SK-N-SH (cell line): ENCODE results near the gene FRAS1. TPM values are rescaled to one million over a fixed set of nuclear protein-coding genes. Genes with fewer than 3 reads are reported as not detected.

Experiments used
- CTCF ChIA-PET: fragments of 300-600, 350-600 bp; formaldehyde crosslinking; extraction: SDS; loops from one replicate; lab custom pipeline; 2021; lab: Yijun Ruan, JAX
- POLR2A ChIA-PET: fragments of 350-600 bp; sonication (Branson Sonifier 250); formaldehyde crosslinking; extraction: SDS; loops from one replicate; lab custom pipeline; 2020; ENCODE audit warnings: antibody characterized with exemption, inconsistent platforms; lab: Yijun Ruan, JAX
- DNase-seq: peaks from one replicate; pipeline ENCODE4 v3.0.0; 2012
- H2AFZ ChIP-seq: fragments of 200-600 bp; sonication (generic); 2 replicates; pipeline ENCODE4 v1.8.1; 2016; ENCODE audit warnings: antibody characterized with exemption, mild to moderate bottlenecking, low read depth
- H3F3A ChIP-seq: fragments of 200-600 bp; sonication (generic); replicated peaks from 2 replicates; pipeline ENCODE3; 2016; ENCODE audit warnings: antibody characterized with exemption, mild to moderate bottlenecking; ENCODE audit not compliant: insufficient read depth
- H3K27ac ChIP-seq, 2 experiments: fragments of 200-500 bp in 1 of 2; fragments of 200-600 bp in 1 of 2; sonication (Bioruptor generic) in 1 of 2; sonication (generic), shearing (Covaris generic) in 1 of 2; 2 replicates each; pipeline versions ENCODE4 v1.5.1 to v1.6.1; 2014 to 2016; ENCODE audit warnings: low read depth in 2 of 2, inconsistent platforms in 1 of 2, low read length in 1 of 2, mild to moderate bottlenecking in 1 of 2, mixed read lengths in 1 of 2
- H3K27me3 ChIP-seq: fragments of 200-600 bp; sonication (generic), shearing (Covaris generic); 2 replicates; pipeline ENCODE4 v1.6.1; 2016; ENCODE audit warnings: mixed run types; ENCODE audit not compliant: insufficient read depth
- H3K36me3 ChIP-seq, 2 experiments: fragments of 200-500 bp in 1 of 2; fragments of 200-600 bp in 1 of 2; sonication (Bioruptor generic) in 1 of 2; sonication (generic) in 1 of 2; replicated peaks in 1 of 2; 2 replicates each; pipeline versions ENCODE3 to v1.5.1; 2014 to 2016; ENCODE audit warnings: low read length in 1 of 2, mild to moderate bottlenecking in 1 of 2; ENCODE audit not compliant: insufficient read depth in 2 of 2, control insufficient read depth in 1 of 2
- H3K4me1 ChIP-seq, 2 experiments: fragments of 200-500 bp in 1 of 2; fragments of 200-600 bp in 1 of 2; sonication (Bioruptor generic) in 1 of 2; sonication (generic), shearing (Covaris generic) in 1 of 2; 2 replicates each; pipeline versions ENCODE4 v1.5.1 to v1.6.1; 2014 to 2016; ENCODE audit warnings: low read depth in 1 of 2, low read length in 1 of 2, mixed run types in 1 of 2; ENCODE audit not compliant: insufficient read depth in 2 of 2, control insufficient read depth in 1 of 2
- H3K4me2 ChIP-seq: fragments of 200-600 bp; sonication (generic), shearing (Covaris generic); 2 replicates; pipeline ENCODE4 v1.6.1; 2017; ENCODE audit warnings: mixed run types
- H3K4me3 ChIP-seq, 2 experiments: fragments of 200-500 bp in 1 of 2; fragments of 200-600 bp in 1 of 2; sonication (Bioruptor generic) in 1 of 2; sonication (generic), shearing (Covaris generic) in 1 of 2; 2 replicates each; pipeline versions ENCODE4 v1.5.1 to v1.8.1; 2014 to 2016; ENCODE audit warnings: low read depth in 2 of 2, inconsistent platforms in 1 of 2, low read length in 1 of 2, mild to moderate bottlenecking in 1 of 2, mixed read lengths in 1 of 2, moderate library complexity in 1 of 2
- H3K79me2 ChIP-seq: fragments of 200-600 bp; sonication (generic); 2 replicates; pipeline ENCODE4 v1.8.1; 2017; ENCODE audit warnings: mild to moderate bottlenecking; ENCODE audit not compliant: insufficient read depth
- H3K9ac ChIP-seq: fragments of 200-600 bp; sonication (generic); 2 replicates; pipeline ENCODE4 v1.6.1; 2017; ENCODE audit warnings: mixed run types
- H3K9me2 ChIP-seq: fragments of 200-600 bp; sonication (generic); 2 replicates; pipeline ENCODE4 v1.6.1; 2017; ENCODE audit warnings: mixed run types
- H3K9me3 ChIP-seq: fragments of 200-600 bp; sonication (generic); 2 replicates; pipeline ENCODE4 v1.6.1; 2017; ENCODE audit warnings: mixed run types, mild to moderate bottlenecking, moderate library complexity
- H4K20me1 ChIP-seq: fragments of 200-600 bp; sonication (generic); 2 replicates; pipeline ENCODE4 v1.6.1; 2017; ENCODE audit warnings: mild to moderate bottlenecking, mixed run types; ENCODE audit not compliant: insufficient read depth
- EZH2phosphoT487 ChIP-seq: fragments of 200-600 bp; sonication (generic); IDR thresholded peaks from 2 replicates; pipeline ENCODE4 v1.6.1; 2017; ENCODE audit warnings: low read depth, mixed run types, mild to moderate bottlenecking, antibody characterized with exemption, moderate library complexity, borderline replicate concordance
- GABPA ChIP-seq: IDR thresholded peaks from 2 replicates; pipeline ENCODE4 v1.4.0; 2012; ENCODE audit warnings: low read depth, mild to moderate bottlenecking
- IRF3 ChIP-seq: fragments of 150-350 bp; IDR thresholded peaks from 2 replicates; pipeline ENCODE4 v1.6.1; 2016; ENCODE audit warnings: mild to moderate bottlenecking, low read depth, low read length
- MAX ChIP-seq: IDR thresholded peaks from 2 replicates; pipeline ENCODE4 v1.4.0; 2012; ENCODE audit warnings: low read depth
- MXI1 ChIP-seq: IDR thresholded peaks from 2 replicates; pipeline ENCODE4 v1.6.1; 2012; ENCODE audit warnings: mild to moderate bottlenecking, low read depth, low read length, improper control_type of control experiment
- RCOR1 ChIP-seq: fragments of 150-350 bp; IDR thresholded peaks from 2 replicates; pipeline ENCODE4 v1.6.1; 2017; ENCODE audit warnings: antibody characterized with exemption, low read length
- RXRA ChIP-seq: IDR thresholded peaks from 2 replicates; pipeline ENCODE4 v1.4.0; 2012; ENCODE audit warnings: low read depth, mild to moderate bottlenecking, borderline replicate concordance
- SMC3 ChIP-seq: IDR thresholded peaks from 2 replicates; pipeline ENCODE4 v1.6.1; 2012; ENCODE audit warnings: low read depth, low read length, improper control_type of control experiment
- TAF1 ChIP-seq: IDR thresholded peaks from 2 replicates; pipeline ENCODE4 v1.6.1; 2012; ENCODE audit warnings: low read depth, mild to moderate bottlenecking, low read length, moderate library complexity, borderline replicate concordance
- TCF12 ChIP-seq: IDR thresholded peaks from 2 replicates; pipeline ENCODE4 v1.4.0; 2012
- whole genome bisulfite sequencing: methylation state at CpG from one replicate; pipeline ENCODE4 v1.1.6; 2017; ENCODE audit warnings: low lambda C conversion rate; 5-methylcytosine and 5-hydroxymethylcytosine counted together
- polyA plus RNA-seq, 3 experiments: library from polyadenylated mRNA; depleted of rRNA; stranded (reverse); fragments of >200 nt; gene quantifications; 2 replicates each; pipeline ENCODE4 v1.2.3, GENCODE V29; 2012
- TF ChIP-seq, protein P1 (sequence below): IDR thresholded peaks from 2 replicates; pipeline ENCODE4 v1.4.0; 2012; ENCODE audit warnings: low read depth, borderline replicate concordance
- TF ChIP-seq, protein P2 (sequence below): fragments of 150-350 bp; IDR thresholded peaks from 2 replicates; pipeline ENCODE4 v1.6.1; 2017; ENCODE audit warnings: antibody characterized with exemption, low read length, low read depth, borderline replicate concordance

The FRAS1 gene
- polyA plus RNA-seq, 1 of the 3 experiments (the other 2 are of a cell fraction): 8.3 TPM

- TF ChIP-seq EZH2phosphoT487: no peak
- TF ChIP-seq TCF12: no peak
- no peak for TF ChIP-seq SMC3
- TF ChIP-seq RXRA: no peak
- Histone ChIP-seq H3K4me2 (no peak overlapping the region), H2AFZ (no peak overlapping the region), H3K4me1 (no peaks in the 10 kb centered on the region; a peak in 1 of 4 replicates), H3K79me2 (no peaks in the 10 kb centered on the region), H3F3A (no peaks in the 10 kb centered on the region), H3K9me3 (no peaks in the 10 kb centered on the region), H3K36me3 (no peaks in the 10 kb centered on the region), H3K27me3 (no peaks in the 10 kb centered on the region), H3K9me2 (no peaks in the 10 kb centered on the region), H3K9ac (no peak overlapping the region), H4K20me1 (no peaks in the 10 kb centered on the region), H3K27ac (no peak overlapping the region), H3K4me3 (no peak overlapping the region)
- ChIA-PET POLR2A (no interaction called here), CTCF (no interaction called here)
- WGBS: 82% methylated on average over 1 of the region's 1 CpG
- no peak for DNase-seq
Measured at GRCh38 chr4:78167510-78167909, 110.4 kb downstream of the FRAS1 start.

GRCh38 chr4:78168029-78168428, 110.9 kb downstream of the FRAS1 start:
- H3K9ac ChIP-seq: no peak overlapping the region
- WGBS: 93% methylated on average over 3 of the region's 3 CpGs
- H3K4me1 ChIP-seq: no peaks in the 10 kb centered on the region
- no peak overlapping the region for H3K4me3 ChIP-seq
- no peaks in the 10 kb centered on the region for H3K9me2 ChIP-seq
- no peak overlapping the region for H2AFZ ChIP-seq
- H3K4me2 ChIP-seq: no peak overlapping the region
- no peaks in the 10 kb centered on the region for H3K9me3 ChIP-seq
- no peaks in the 10 kb centered on the region for H3F3A ChIP-seq
- ChIA-PET POLR2A (no interaction called here), CTCF (interaction anchor here (0.6 kb wide), 1 partner anchor 108 kb away, joined by 3 read pairs; no protein-coding TSS in a partner anchor)
- H3K79me2 ChIP-seq: no peaks in the 10 kb centered on the region
- H3K27ac ChIP-seq: no peak overlapping the region
- no peaks in the 10 kb centered on the region for H4K20me1 ChIP-seq
- TF ChIP-seq EZH2phosphoT487 (no peak), MAX (no peak), GABPA (no peak)
- TF ChIP-seq, protein P1, sequence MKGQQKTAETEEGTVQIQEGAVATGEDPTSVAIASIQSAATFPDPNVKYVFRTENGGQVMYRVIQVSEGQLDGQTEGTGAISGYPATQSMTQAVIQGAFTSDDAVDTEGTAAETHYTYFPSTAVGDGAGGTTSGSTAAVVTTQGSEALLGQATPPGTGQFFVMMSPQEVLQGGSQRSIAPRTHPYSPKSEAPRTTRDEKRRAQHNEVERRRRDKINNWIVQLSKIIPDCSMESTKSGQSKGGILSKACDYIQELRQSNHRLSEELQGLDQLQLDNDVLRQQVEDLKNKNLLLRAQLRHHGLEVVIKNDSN: no peak
- TF ChIP-seq, all 33 proteins: peak for 0
- no peaks in the 10 kb centered on the region for H3K36me3 ChIP-seq
- no peaks in the 10 kb centered on the region for H3K27me3 ChIP-seq
- DNase-seq: no peak

DNA sequence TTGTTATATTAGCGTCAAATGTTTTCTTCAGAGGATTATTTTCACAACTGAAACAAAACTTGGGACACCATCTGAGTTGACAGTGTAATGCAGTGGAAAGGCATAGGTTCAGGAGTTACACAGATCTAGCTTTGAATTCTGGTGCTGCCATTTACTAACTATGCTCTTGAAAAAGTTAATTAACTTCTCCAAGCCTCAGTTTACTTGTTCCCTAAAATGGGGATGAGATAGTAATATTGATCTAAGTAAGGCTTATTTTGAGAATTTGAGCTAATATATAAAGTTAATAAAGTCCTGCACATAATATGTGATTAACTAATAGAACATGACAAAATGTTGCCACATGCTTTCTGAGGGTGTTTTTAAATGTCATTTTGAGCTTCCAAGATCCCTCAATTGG, 112.6 kb downstream of the FRAS1 start:
- Histone ChIP-seq H3K79me2 (no peaks in the 10 kb centered on the region), H3K4me1 (no peaks in the 10 kb centered on the region), H3K9me2 (no peaks in the 10 kb centered on the region), H3F3A (no peaks in the 10 kb centered on the region), H3K9me3 (no peaks in the 10 kb centered on the region), H3K4me3 (no peak overlapping the region), H3K4me2 (no peak overlapping the region), H2AFZ (no peak overlapping the region), H3K36me3 (no peaks in the 10 kb centered on the region), H3K27me3 (no peaks in the 10 kb centered on the region), H3K27ac (no peak overlapping the region), H3K9ac (no peak overlapping the region), H4K20me1 (no peaks in the 10 kb centered on the region)
- 95% methylated on average over 1 of the region's 1 CpG for WGBS
- ChIA-PET POLR2A (no interaction called here), CTCF (no interaction called here)
- TF ChIP-seq, protein P2, sequence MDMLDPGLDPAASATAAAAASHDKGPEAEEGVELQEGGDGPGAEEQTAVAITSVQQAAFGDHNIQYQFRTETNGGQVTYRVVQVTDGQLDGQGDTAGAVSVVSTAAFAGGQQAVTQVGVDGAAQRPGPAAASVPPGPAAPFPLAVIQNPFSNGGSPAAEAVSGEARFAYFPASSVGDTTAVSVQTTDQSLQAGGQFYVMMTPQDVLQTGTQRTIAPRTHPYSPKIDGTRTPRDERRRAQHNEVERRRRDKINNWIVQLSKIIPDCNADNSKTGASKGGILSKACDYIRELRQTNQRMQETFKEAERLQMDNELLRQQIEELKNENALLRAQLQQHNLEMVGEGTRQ: no peak
- TF ChIP-seq RCOR1 (no peak), TAF1 (no peak), MXI1 (no peak), IRF3 (no peak)
- no peak for DNase-seq
